NCI-H1092 treated with DMSO at 0.1 percent for 48 hours (cell line): ENCODE results near the gene PPP1R9B.

ENCODE experiments used
- DNase-seq: peaks from one replicate; lab custom pipeline; 2025; lab: John Stamatoyannopoulos, UW

Gene PPP1R9B

DNA sequence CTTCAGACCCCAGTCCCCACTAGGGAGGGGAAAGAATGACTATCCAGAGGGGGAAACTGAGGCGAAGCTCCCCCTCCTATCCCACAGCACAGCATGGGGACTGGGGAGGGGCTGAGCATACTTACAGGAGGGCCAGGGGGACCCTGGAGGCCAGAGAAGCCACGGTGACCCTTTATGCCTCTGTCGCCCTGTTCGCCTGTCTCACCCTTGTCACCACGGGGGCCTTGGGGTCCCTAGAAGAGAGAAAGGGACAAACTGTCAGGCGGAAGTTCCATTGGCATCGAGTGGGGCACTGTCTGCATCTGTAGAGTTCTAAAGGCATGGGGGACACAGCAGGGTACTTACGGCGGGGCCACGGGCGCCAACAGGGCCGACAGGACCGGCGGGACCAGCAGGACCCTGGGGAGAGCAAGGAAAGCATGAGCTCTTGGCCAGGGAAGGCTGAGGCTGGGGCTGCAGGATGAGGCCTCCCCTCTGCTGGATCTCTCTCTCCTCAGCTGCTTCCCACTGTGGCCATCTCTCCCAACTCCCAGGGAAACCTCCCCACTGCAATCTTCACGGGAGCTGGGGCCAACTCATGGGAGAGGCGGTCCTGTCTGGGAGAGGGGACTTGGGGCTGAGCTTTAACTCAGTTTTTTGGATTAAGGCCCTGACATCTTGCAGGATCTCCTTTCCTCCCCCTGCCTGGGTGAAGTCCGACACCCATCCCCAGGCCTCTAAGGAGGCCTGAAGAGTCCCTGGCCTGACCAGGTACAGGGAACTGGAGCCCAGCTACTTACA is 37.5 kb upstream of the PPP1R9B start:
- no peak for DNase-seq

DNA sequence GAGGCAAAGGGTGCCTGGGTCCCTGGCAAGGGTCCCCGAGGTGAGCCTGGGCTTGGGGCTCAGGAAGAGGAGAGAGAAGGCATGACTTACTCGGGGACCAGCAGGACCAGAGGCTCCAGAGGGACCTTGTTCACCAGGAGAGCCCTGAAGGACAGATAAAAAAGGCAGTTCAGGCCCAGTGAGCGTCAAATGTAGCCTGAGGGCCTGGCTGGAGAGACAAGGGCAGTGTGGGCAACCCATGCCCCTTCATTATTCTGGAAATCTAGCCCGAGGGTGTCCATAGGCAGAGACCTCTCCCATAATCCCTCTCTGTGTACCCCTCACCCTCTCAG is 36.9 kb upstream of the PPP1R9B start:
- DNase-seq: no peak

DNA sequence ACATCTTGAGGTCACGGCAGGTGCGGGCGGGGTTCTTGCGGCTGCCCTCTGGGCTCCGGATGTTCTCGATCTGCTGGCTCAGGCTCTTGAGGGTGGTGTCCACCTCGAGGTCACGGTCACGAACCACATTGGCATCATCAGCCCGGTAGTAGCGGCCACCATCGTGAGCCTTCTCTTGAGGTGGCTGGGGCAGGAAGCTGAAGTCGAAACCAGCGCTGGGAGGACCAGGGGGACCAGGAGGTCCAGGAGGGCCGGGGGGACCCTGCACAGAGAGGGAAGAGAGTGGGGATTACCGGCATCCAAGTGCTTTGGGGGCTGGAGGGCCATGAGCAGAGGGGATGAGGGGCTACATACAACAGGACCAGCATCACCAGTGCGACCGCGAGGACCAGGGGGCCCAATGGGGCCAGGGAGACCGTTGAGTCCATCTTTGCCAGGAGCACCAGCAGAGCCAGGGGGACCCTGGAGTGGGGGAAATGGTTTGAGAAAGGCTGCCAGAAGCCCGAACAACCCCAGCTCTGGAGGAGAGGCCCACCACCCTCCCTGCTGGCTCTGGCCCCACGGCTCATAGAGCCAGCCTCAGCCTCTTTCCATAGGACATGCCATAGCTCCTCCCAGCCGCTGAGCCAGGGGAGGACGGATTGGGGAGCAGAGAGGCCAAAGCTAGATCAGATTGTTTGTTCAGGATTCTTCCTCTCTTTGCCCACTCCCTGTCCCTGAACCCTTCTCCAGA is 36.4 kb upstream of the PPP1R9B start:
- no peak for DNase-seq

DNA sequence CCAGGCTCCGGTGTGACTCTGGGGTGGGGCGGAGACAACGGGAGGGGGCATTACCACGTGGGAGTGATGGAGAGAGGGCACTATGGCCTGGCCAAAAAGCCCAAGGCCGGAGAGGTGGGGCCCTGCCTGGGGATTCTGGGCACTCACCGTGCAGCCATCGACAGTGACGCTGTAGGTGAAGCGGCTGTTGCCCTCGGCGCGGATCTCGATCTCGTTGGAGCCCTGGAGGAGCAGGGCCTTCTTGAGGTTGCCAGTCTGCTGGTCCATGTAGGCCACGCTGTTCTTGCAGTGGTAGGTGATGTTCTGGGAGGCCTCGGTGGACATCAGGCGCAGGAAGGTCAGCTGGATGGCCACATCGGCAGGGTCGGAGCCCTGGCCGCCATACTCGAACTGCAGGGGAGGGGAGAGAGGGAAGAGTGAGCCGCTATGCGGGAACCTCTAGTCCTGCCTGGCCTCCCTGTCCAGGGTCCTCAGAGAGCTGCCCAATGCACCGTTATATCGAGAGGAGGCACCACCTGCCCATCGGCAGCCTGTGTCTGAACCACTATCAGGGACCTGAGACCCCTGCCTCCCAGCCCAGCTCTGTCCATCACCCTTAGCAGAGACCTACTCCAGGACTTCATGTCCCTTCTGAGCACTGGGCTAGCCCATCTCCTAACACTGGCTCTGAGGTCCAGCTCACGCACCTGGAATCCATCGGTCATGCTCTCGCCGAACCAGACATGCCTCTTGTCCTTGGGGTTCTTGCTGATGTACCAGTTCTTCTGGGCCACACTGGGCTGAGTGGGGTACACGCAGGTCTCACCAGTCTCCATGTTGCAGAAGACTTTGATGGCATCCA is 35.4 kb upstream of the PPP1R9B start:
- DNase-seq: no peak

DNA sequence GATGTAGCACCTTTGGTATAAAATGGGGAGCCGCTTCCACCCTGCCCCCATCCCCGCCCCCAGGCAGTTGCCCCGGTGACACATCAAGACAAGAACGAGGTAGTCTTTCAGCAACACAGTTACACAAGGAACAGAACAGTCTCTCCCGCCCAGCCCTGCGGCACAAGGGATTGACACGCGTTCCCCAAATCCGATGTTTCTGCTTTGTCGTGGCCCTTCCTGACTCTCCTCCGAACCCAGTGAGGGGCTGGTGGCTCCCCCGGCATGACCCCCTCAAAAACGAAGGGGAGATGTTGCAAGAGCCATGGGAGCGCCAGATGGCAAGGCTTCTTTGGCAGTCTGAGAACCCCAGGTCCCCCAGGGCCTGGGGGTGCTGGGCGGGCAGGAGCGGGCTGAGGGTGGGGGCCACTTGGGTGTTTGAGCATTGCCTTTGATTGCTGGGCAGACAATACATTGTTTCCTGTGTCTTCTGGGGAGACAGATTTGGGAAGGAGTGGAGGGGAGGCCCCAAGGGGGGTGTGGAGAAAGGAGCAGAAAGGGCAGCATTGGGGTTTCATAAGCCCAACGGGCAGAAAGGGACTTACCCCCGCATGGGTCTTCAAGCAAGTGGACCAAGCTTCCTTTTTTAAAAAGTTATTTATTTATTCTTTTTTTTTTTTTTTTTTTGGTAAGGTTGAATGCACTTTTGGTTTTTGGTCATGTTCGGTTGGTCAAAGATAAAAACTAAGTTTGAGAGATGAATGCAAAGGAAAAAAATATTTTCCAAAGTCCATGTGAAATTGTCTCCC is 34.3 kb upstream of the PPP1R9B start:
- no peak for DNase-seq

DNA sequence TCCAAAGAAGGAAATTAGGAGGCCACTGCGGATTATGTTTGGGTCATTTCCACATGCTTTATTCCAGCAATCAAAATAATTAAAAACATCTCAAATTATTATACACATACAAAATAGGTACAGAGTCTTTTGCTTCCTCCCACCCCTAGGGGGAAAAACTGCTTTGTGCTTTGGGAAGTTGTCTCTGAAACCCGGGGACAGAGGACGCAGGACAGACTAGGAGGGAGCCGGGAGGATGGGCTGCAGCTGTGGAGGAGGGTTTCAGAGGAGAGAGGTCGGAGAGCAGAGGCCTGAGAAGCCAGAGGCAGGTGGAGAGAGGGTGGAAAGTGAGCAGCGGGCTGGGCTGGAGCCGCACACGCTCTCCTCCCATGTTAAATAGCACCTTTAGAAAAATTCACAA is 33.6 kb upstream of the PPP1R9B start:
- no peak for DNase-seq

DNA sequence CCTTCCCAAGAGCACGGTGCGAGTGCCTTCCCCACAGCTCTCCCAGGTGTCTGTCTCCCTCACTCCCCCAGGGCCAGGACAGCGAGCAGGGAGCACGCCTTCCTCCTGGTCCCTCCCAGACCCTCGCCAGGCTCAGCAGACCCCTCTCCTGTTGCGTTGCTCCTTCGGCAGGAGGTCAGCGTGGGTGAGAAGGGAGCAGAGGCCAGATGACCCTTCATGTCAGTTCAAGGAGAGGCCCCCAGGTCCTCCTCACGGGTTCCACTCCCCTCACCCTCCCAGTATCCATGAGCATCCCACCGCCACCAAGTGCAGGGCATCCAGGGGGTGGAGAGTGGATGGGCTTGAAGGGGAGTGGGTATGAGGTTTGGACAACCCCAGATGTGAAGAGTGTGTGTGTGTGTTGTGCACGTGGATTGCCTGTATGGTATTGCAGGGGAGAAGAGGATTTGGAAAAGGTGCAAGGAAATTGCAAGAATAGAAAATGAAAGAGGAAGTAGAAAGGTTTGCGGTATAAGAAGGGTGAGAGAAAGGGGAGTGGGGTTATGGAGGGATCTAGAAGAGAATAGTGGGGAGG is 33.0 kb upstream of the PPP1R9B start:
- no peak for DNase-seq

DNA sequence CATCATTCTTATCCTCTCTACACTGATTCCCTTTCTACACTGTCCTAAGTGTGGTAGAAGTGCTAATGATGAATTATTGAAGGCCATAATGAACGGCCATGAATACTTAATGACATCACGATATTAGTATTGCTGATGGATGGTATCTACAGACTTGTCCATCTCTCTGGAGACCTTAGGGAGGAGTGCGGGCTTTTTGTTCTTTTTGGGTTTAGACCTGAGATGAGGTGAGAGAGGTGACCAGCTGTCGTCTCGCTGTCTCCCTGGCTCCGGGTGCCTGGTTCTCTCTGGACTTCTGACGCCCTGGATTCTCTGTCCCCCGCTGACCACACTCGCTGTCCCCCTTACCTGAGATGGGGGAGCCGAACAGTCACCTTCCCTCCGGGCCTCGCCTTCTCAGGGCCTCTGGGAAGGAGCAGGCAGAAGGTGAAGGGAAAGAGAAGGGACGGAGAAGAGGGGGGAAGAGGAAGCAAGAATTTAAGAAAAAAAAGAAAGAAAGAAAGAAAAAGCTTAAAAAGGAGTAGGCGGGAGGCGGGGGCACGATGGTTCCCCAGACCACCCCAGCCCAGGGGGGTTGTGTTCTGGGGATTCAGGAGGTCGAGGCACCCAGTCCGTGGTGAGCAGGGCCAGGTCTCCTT is 32.4 kb upstream of the PPP1R9B start:
- no peak for DNase-seq

DNA sequence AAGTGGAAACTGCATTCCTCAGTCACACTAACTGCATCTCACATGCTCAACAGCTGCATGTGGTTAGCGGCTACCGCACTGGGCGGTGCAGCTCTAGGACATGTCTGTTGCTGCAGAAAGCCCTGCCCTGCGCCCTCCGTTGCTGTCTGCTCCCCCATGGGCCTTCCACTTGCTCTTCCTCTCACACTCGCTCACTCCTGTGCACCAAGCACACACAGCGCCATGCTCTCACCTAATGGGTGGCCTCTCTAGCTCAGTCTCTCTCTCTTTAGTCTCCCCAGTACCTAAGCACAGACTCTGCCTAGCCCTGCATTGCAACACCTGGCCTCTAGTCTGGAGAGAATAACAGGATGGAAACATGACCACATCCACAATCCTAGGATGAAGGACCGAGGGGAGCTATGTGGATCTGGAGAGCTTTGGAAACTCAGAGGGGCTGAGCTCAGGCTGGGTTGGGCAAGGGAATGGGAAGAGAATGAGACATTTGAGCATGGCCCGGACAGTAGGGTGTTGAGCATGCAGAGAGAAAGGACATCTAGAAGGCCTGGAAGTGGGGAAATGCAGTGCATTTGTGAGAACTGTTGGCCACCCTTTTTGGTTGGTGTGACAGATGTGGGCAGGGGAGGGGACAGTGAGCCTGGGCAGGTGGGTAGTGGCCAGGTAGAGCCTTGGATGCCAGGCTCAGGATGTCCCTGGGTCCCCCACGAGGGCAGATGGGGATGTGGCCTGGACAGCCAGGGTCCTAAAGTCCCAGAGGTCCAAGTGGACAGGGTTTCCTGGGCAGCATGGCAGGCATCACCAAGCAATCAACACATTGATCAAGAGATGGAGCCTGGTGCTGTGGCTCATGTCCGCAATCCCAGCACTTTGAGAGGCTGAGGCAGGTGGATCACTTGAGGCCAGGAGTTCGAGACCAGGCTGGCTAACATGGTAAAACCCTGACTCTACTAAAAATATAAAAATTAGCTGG is 31.4 kb upstream of the PPP1R9B start:
- no peak for DNase-seq

DNA sequence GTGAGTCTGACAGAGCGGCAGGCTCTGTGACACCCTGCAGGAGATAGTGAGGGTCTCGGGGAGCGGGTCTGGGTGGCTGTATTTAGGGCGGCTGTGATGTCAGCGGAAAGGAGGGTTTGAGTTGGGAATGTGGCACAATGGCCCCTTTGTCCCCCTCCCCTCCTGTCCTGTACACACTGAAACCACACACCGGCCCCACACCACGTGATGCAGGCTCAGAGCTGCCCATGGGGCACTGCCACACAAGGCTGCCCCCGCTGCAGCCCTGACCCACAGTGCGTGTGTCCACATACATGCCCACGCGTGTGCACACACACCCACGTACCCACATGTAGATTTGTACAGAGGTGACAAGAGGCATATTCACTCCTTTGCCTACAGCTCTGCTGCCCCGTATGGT is 30.7 kb upstream of the PPP1R9B start:
- no peak for DNase-seq

DNA sequence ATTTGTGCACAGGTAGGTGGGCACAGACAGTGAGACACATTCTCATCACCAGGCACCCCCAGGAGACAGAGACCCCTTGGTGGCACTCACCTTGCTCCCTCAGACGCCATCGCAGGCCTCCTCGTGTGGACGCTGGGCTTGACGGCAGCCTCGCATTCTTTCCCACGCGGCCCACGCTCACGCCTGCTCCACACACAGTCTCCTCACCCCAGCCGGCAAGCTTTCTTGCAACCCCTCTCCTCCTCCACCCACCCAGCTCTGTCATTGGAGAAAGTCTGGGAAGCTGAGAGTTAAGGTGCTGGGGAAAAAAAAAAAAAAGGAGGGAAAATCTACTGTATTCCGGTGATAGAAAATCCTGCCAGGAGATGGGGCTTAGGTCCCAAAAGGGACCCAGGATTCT is 30.1 kb upstream of the PPP1R9B start:
- no peak for DNase-seq

DNA sequence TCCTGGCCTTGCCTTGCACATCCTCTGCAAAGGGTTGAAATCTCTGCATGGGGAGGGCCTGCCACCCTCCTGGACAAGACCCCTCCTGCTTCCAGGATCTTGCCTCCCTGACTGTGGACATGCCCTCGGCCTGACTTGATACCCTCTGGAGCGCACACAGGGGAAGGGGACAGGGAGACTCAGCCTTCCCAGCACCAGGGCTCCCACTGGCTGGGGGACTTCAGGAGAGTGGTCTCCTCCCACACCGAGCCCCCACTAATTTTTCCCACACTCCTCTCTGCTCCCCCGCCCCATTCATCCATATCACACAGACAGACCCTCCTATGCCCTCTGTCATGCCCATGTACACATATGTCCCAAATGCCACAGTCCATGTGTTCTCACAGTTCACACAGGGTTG is 29.6 kb upstream of the PPP1R9B start:
- DNase-seq: no peak

DNA sequence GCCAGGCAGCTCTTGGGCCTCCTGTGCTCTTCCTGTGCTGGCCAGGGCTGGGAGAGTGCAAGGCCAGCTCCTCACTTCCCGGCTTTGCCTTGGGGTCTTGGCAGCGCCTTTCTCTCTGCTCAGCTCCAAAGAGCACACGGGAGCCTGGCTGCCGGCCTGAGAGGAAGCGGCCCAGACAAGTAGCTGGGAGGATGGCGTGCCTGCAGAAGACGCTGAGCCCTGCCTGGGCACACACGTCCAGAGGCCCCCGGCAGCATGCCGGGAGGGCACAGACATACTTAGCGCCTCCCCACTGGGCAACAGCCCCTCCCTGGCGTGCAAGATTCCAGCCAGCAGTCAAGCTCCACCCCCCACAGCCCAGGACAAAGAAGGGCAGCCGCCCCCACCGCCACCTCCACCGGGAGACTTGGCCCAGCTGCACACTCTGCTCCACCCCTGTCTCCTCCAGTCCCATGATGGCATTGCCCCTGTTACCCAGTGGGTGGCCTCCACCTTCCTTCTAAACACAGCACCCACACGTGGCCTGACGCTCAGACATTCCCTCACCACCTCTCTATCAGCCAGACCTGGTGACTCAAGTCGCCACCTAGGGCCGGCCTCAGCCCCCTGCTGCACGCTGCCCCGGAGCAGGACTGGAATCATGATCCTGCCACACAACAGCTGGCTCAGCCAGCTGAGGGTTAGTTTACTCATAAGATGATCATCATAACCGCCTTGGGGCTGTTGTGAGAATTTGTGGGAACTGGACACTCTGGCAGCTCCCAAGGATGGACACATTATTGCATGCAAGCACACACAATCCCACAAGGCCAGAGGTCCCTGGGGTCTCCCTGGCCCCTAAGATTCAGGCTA is 27.7 kb upstream of the PPP1R9B start:
- peak; percentile 23 for DNase-seq

DNA sequence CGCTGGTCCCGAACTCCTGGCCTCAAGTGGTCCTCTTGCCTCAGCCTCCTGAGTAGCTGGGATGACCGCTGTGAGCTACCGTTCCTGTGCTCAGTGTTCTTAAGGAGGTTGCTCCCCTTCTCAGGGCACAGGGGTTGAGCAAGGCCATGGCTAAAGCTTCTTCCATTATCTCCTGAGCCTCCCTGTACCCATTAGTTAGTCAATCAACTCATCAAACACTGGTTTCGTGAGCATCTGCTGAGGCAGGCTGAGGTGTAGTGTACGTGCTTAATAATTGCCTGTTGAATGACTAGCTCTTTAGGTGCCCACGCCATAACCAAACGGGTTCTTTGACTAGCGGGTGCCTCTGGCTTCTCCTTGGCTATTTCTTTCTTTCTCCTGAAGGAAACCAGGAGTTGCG is 27.0 kb upstream of the PPP1R9B start:
- DNase-seq: no peak

DNA sequence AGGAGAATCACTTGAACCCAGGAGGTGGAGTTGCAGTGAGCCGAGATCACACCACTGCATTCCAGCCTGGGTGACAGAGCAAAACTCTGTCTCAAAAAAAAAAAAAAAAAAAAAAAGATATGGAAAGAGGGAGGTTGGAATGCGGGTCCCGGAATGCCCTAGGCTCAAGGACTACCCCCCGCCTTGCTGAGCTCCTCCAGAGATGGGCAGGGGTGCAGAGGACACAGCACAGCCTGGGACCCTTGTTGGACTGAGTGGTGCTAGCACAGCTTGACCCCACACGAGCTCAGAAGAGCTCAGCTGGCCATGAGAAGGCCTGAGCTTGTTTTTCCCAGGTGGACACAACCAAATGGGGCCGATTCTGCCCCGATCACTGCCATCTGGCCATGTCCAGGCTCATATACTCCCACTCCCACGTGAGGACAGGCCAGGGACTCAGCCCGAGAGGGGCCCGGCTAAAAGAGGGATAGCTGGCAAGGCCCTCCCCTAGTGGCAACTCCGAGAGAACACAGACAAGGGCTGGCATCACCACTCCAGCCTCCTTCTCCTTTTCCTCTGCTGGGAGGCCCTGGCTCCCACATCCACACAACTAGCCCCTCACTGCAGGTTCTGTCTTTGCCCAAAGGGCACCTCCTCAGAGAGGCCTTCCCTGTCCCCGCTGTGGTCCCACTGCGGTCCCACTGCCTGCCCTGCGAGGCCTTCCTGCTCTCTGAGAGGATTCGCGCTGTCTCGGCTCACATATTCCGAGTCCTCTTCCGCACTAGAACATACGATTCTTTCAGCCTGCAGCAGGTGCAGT is 26.3 kb upstream of the PPP1R9B start:
- DNase-seq: no peak

DNA sequence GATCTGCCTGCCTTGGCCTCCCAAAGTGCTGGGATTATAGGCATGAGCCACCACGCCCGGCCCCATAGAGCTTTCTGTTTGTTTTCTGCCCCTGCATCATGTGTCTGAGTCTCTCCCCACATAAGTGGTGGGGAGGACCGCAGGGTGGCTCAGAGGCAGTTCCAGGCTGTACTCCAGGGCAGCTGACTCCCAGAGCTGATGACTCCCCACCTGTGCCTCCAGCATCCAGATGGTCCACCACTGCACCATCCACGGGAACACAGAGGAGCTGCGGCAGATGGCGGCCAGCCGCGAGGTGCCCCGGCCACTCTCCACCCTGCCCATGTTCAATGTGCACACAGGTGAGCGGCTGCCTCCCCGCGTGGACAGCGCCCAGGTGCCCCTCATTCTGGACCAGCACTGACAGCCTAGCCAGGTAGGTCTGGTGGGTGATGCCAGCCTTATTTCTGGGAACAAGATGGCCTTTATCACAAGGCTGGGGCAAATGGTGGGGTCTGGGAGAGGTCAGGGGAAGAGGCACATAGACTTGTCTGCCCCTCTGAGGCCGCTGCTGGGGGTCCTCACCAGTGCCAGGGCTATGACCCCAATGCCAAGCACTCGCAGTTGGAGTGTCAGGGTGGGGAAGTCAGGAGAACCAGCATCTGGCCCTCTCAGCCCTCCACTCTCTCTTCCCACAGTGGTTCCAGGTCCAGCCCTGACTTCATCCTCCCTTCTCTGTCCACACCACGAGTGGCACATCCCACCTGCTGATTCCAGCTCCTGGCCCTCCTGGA is 24.7 kb upstream of the PPP1R9B start:
- DNase-seq: no peak

DNA sequence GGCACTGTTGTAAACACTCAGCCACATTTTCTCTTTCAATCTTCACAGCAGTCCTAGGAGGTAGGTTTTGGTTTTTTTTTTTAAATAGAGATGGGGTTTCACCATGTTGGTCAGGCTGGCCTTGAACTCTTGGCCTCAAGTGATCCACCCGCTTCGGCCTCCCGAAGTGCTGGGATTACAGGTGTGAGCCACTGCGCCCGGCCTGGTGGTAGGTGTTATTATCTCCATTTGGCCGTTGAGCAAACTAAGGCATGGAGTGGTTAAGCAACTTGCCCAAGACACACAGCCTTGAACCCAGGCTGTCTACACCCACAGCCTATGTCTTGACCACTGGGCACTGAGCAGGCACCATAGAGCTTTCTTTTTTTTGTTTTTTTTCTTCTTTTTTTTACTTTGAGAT is 24.0 kb upstream of the PPP1R9B start:
- no peak for DNase-seq
